Prostate gland (tissue), 2 donors: ENCODE data around the gene PFDN1. TPM values are rescaled to one million over a fixed set of nuclear protein-coding genes. Genes with fewer than 3 reads are reported as not detected.

Experiments used
- DNase-seq: peaks from one replicate; pipeline ENCODE4 v3.0.0-alpha.2; 2019; ENCODE audit warnings: low spot score
- H3K27ac ChIP-seq, 2 donors: fragments of 200-600 bp; sonication (generic); 2 replicates each; pipeline ENCODE4 v1.5.1; 2017 to 2019
- H3K27me3 ChIP-seq: fragments of 200-600 bp; sonication (generic); replicated peaks from 2 replicates; pipeline ENCODE4 v1.5.1; 2019; ENCODE audit not compliant: insufficient read depth
- H3K36me3 ChIP-seq, 2 donors: fragments of 200-600 bp; sonication (generic); 1 replicate in 1 of 2; 2 replicates in 1 of 2; pipeline versions ENCODE4 v1.5.1 to v1.8.1; 2017 to 2019
- H3K4me1 ChIP-seq: fragments of 200-600 bp; sonication (generic); replicated peaks from 2 replicates; pipeline ENCODE4 v1.5.1; 2019
- H3K4me3 ChIP-seq, 2 donors: fragments of 200-600 bp; sonication (generic); 2 replicates each; pipeline ENCODE4 v1.5.1; 2017 to 2019
- H3K9me3 ChIP-seq: fragments of 200-600 bp; sonication (generic); 2 replicates; pipeline ENCODE4 v1.5.1; 2017
- CTCF ChIP-seq, 4 experiments: fragments of 200-600 bp in 2 of 4; fragments of 450-650 bp in 2 of 4; sonication (generic) in 2 of 4; IDR thresholded peaks; 1 replicate in 3 of 4; 2 replicates in 1 of 4; pipeline ENCODE4 v1.5.1; 2016 to 2019; ENCODE audit warnings: antibody characterized with exemption in 4 of 4, mild to moderate bottlenecking in 2 of 4, moderate library complexity in 2 of 4
- POLR2A ChIP-seq: fragments of 450-650 bp; IDR thresholded peaks from one replicate; pipeline ENCODE4 v1.6.1; 2016; ENCODE audit warnings: antibody characterized with exemption, mild to moderate bottlenecking
- POLR2AphosphoS5 ChIP-seq: sonication (generic); formaldehyde crosslinking; IDR thresholded peaks from one replicate; pipeline ENCODE4 v1.6.1; 2017; ENCODE audit warnings: antibody characterized with exemption
- WGBS: methylation state at CpG from one replicate; pipeline ENCODE4 v1.1.5; 2018; 5-methylcytosine and 5-hydroxymethylcytosine counted together
- intact Hi-C: fragments of 100-400 bp; cut with DNase I; formaldehyde crosslinking; loops from one replicate; pipeline ENCODE4 v1.14.2; 2022
- total RNA-seq, 2 donors: library from RNA; depleted of rRNA; stranded (reverse); fragments of >200 nt; gene quantifications; one replicate each; pipeline ENCODE4 v1.1.0, GENCODE V29; 2016

The PFDN1 gene
- total RNA-seq, 2 donors from 2014 or later, result 88.0 to 145 TPM

GRCh38 chr5:140287801-140288521 is 14.9 kb downstream of the PFDN1 start:
- DNase-seq, result no peak
- Histone ChIP-seq H3K4me3 (no peak overlapping the region), H3K36me3 (no peaks in the 10 kb centered on the region), H3K27ac (no peak overlapping the region), H3K9me3 (no peaks in the 10 kb centered on the region), H3K4me1 (no peaks in the 10 kb centered on the region), H3K27me3 (no peaks in the 10 kb centered on the region)
- intact Hi-C loops, result no loop called here
- TF ChIP-seq POLR2A, result no peak
- no peak for TF ChIP-seq POLR2AphosphoS5
- no peak for TF ChIP-seq CTCF (IDR thresholded peaks at IDR 0.05)
- 85% methylated on average over 7 of the region's 7 CpGs for WGBS

GRCh38 chr5:140286424-140286823 is 16.5 kb downstream of the PFDN1 start:
- no peak overlapping the region for H3K27ac ChIP-seq
- intact Hi-C loops, result no loop called here
- WGBS, result 84% methylated on average over 5 of the region's 5 CpGs

GRCh38 chr5:140284013-140284412 is 18.9 kb downstream of the PFDN1 start:
- intact Hi-C loops, result no loop called here
- DNase-seq, result no peak
- H3K27ac ChIP-seq, result no peak overlapping the region
- no peaks in the 10 kb centered on the region for H3K27me3 ChIP-seq
- no peak for TF ChIP-seq POLR2AphosphoS5
- no peak overlapping the region for H3K4me3 ChIP-seq
- no peaks in the 10 kb centered on the region for H3K36me3 ChIP-seq
- no peaks in the 10 kb centered on the region for H3K9me3 ChIP-seq
- H3K4me1 ChIP-seq, result no peaks in the 10 kb centered on the region
- WGBS, result 85% methylated on average over 3 of the region's 3 CpGs

More at GRCh38 chr5:140286424-140286823, 16.5 kb downstream of the PFDN1 start:
- H3K36me3 ChIP-seq, result no peaks in the 10 kb centered on the region
- H3K4me1 ChIP-seq, result no peaks in the 10 kb centered on the region
- no peaks in the 10 kb centered on the region for H3K9me3 ChIP-seq
- no peaks in the 10 kb centered on the region for H3K27me3 ChIP-seq
- DNase-seq, result no peak
- no peak overlapping the region for H3K4me3 ChIP-seq
- TF ChIP-seq CTCF (IDR thresholded peaks at IDR 0.05), result no peak
- no peak for TF ChIP-seq POLR2AphosphoS5
- TF ChIP-seq POLR2A, result no peak

- no peak overlapping the region for H3K27ac ChIP-seq
- H3K27me3 ChIP-seq, result no peaks in the 10 kb centered on the region
- intact Hi-C loops, result no loop called here
- no peaks in the 10 kb centered on the region for H3K36me3 ChIP-seq
- DNase-seq, result no peak
- WGBS, result 93% methylated on average over 2 of the region's 2 CpGs
- no peaks in the 10 kb centered on the region for H3K9me3 ChIP-seq
- no peak overlapping the region for H3K4me3 ChIP-seq
- H3K4me1 ChIP-seq, result no peaks in the 10 kb centered on the region
- no peak for TF ChIP-seq POLR2A
- TF ChIP-seq CTCF (IDR thresholded peaks at IDR 0.05), result no peak
These were observed 20.6 kb downstream of the PFDN1 start for GRCh38 chr5:140282266-140282665.

- Histone ChIP-seq H3K4me1 (no peaks in the 10 kb centered on the region), H3K36me3 (no peaks in the 10 kb centered on the region), H3K9me3 (no peaks in the 10 kb centered on the region), H3K27ac (no peak overlapping the region), H3K27me3 (no peaks in the 10 kb centered on the region), H3K4me3 (no peak overlapping the region)
- no peak for DNase-seq
- intact Hi-C loops, result no loop called here
- TF ChIP-seq CTCF (IDR thresholded peaks at IDR 0.05), result no peak
- TF ChIP-seq POLR2AphosphoS5, result no peak
- no peak for TF ChIP-seq POLR2A
These were observed 27.1 kb downstream of the PFDN1 start for GRCh38 chr5:140275837-140276236.
